Measurements from ENCODE around the gene TEX19.
A peak's percentile ranks its signal among the peaks of the same experiment; 100 is the strongest.

The TEX19 gene, protein sequence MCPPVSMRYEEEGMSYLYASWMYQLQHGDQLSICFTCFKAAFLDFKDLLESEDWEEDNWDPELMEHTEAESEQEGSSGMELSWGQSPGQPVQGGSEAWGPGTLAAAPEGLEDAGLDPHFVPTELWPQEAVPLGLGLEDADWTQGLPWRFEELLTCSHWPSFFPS

DNA sequence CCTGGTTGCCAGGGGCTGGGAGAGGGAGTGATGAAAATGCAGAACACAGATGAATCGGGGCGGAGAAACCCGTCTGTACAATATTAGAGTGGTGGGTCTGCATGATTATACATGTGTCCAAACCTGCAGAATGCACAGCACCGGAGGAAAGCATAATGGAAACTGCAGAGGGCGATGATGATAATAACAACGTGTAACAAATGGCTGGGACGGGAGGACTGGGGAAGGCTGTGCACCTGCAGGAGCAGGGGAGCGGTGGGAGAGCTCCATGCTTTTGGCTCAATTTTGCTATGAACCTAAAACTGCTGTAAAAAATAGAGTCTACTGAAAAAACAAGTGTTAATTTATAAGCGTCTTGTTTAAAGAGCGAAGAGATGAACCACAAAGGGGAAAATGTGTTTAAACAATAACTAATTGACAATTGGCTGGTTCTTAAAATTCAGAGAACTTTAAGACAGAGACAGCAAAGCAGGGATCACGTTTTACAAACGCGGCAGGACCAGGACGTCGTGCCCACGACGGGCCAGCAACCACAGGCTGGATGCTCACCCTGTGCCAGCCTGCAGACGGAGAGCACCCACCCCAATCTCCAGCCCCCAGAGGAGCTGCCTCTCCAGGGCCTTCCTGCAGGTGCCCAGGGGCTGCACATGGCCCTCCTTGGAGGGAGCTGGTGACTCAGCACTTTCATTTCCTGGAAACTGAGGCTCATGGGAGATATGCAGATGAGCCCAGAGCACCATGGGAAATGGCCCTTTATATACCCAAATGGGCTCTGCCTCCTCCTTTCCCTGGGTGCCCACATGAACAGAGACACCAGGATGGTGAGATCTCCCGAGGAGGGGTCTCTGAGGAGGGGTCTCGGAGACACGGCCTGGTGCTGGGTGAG is at the start of gene TEX19:
TSS of gene TEX19 (plus strand) at position 783 of the 886 bp plus-strand sequence. CDS start 2,904 bp downstream, outside the sequence.
- DNase-seq (ENCODE audit: low spot score): peak; percentile 36

- no peak for DNase-seq (ENCODE audit: low spot score)
These were observed 49.1 kb upstream of the TEX19 start for GRCh38 chr17:82309656-82310570.

DNA sequence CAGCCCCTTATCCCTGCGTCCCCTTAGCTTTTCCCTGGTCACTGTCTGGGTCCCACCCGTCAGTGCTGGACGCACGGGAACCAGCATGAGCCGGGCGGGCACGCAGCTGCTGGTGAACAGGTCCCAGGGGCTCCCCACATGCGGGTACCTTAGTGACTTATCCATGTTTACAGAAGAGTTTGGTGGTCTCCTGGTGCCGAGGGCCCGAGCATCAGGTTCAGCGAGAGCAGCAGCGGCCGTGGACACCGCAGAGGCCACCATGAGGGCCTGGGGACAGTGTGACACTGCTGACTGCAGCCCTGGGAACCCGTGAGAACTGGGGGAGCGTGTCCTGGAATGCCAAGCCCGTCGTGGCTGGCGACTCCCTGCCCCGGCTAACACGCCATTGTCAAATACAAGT is 48.2 kb upstream of the TEX19 start:
- DNase-seq (ENCODE audit: low spot score): no peak

DNA sequence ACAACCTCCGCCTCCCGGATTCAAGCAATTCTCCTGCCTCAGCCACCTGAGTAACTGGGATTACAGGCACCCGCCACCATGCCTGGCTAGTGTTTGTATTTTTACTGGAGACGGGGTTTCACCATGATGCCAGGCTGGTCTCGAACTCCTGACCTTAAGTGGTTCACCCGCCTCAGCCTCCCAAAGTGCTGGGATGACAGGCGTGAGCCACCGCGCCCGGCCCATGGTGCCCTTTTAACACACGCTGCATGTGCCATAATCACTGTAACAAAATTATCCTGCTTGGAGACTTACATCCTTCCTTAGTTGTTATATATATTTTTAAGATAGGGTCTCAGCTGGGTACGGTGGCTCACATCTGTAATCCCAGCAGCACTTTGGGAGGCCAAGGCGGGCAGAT is 47.1 kb upstream of the TEX19 start:
- DNase-seq (ENCODE audit: low spot score): no peak

- DNase-seq (ENCODE audit: low spot score): no peak
These were observed 45.6 kb upstream of the TEX19 start for GRCh38 chr17:82313195-82314011.

- no peak for DNase-seq (ENCODE audit: low spot score)
These were observed 44.9 kb upstream of the TEX19 start for GRCh38 chr17:82314012-82314726.

DNA sequence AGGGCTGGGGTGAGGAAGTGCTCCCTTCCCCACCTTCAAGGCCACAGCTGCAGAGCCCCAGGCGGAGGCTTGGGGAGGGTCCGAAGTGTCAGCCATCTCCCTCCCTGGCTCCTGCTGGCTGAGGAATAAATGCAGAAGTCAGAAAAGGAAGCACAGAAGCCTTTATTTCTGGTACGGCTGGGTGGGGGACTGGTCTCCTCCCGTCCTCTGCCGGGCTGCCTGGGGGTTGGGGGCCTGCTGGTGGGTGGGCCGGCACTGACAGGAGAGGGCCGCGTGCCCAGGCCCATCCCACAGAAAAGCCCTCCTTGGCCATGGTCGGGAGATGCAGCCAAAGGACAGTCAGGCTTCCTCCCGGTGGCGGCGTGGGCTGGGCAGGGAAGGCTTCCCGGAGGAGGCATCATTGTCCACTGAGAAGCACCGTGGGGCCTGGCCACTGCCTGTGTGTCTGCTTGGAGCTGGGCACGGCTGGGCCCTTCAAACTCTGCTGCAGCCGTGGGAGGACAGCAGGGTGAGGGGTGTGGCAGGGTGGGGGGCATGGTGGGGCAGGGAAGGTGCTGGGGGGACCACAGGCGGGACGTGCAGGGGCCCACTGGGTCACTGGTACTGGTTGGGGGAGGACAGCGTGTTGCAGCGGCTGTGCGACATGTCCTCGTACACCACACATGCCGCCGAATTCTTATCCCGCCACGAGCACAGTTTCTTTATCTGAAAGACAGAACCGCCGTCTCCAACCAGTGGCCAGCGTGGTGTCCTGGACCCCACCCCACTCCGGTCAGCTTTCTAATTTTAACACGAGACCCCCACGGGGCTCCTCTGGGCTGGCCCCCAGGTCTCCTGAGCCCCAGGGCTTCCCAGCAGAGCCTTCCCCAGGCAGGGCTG is 44.1 kb upstream of the TEX19 start:
- no peak for DNase-seq (ENCODE audit: low spot score)

DNA sequence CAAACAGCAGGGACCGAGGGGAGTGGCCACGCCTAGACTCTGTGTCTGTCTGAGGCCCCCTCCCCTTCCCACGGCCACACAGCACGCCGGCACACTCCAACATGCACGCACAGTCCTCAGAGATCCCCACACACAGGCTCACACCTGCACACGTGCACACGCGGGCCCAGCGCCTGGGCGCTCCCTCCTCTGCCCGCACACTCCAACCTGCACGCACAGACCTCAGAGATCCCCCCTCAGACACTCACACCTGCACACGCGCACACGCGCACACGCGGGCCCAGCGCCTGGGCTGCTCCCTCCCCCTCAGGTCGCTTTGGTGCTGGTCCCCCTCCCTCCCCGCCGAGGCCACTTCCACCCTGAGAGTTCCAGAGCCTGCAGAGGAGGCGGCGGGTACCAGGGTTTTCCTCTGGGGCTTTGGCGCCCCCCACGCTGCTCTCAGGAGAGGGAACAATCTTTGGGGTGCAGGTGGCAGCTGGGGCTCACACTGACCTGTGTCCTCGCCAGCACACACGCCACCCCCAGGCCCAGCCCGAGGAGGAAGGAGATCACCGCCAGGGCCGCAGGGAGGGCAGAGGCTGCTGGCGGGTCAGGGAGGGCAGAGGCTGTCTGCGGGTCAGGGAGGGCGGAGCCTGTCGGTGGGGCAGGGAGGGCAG is 43.2 kb upstream of the TEX19 start:
- DNase-seq (ENCODE audit: low spot score): no peak

DNA sequence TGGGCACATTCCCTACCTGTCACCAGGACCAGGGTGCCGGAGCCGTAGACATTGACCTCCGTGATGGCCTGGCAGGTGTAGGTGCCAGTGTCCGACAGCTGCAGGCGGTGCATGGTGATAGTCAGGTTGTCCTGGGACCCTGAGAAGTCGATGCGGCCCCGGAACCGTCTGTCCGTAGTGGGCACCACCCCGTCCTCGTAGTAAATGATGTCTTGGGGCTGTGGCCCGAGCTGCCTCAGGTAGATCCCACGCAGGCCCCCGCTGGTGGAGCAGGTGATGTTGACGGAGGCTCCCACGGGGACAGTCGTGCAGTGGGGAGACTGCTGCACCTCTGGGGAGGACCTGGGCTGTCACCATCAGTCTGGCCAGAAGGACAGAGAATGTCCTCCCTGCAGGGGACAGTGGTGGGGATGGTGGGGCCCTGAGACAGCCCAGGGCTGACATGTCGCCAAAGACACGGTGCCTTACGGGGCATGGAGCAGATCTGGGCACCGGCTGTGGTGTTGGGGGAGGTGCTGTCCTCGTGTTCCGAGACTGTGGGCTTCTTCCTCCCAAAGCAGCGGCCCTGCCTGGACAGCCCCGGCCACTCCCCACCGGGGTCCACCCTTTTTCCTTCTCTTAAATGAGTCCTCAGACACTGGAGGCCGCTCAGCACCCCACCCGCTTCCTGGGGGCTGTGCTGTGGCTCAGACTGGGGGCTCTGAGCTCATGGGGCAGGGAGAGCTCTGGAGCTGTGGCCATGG is 42.2 kb upstream of the TEX19 start:
- no peak for DNase-seq (ENCODE audit: low spot score)

- DNase-seq (ENCODE audit: low spot score): no peak
These were observed 41.5 kb upstream of the TEX19 start, which contains the start of gene CD7 for GRCh38 chr17:82317394-82318168. CD7 (minus strand) TSS chr17:82317608; CDS start chr17:82317495, 113 bp downstream.

GRCh38 chr17:82318169-82318498 is 40.9 kb upstream of the TEX19 start:
- no peak for DNase-seq (ENCODE audit: low spot score)

DNA sequence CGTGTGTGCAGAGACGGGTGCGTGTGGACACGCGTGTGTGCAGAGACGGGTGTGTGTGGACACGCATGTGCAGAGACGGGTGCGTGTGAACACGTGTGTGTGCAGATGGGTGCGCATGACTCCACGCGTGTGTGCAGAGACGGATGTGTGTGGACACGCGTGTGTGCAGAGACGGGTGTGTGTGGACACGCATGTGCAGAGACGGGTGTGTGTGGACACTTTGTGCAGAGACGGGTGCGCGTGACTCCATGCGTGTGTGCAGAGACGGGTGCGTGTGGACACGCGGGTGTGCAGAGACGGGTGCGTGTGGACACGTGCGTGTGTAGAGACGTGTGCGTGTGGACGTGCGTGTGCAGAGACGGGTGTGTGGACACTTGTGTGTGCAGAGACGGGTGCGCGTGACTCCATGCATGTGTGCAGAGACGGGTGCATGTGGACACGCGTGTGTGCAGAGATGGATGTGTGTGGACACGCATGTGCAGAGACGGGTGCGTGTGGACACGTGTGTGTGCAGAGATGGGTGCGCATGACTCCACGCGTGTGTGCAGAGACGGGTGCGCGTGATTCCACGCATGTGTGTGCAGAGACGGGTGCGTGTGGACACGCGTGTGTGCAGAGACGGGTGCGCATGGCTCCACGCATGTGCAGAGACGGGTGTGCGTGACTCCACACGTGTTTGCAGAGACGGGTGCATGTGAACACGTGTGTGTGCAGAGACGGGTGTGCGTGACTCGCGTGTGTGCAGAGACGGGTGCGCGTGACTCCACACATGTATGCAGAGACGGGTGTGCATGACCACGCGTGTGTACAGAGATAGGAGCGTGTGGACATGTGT is 40.1 kb upstream of the TEX19 start:
- DNase-seq (ENCODE audit: low spot score): no peak

- no peak for DNase-seq (ENCODE audit: low spot score)
These were observed 39.4 kb upstream of the TEX19 start for GRCh38 chr17:82319619-82320062.

- no peak for DNase-seq (ENCODE audit: low spot score)
These were observed 38.8 kb upstream of the TEX19 start for GRCh38 chr17:82320140-82320840.

- no peak for DNase-seq (ENCODE audit: low spot score)
These were observed 37.8 kb upstream of the TEX19 start for GRCh38 chr17:82320956-82321927.
